MV-4-11 (cell line): ENCODE results near the gene RIC8A.
"Not testable (repeated sequence)": the region's sequence is repeated elsewhere in the genome, so short reads cannot be mapped to it uniquely, and the experiment has no call there.

Experiments used
- DNase-seq: peaks from one replicate; lab custom pipeline; 2025; lab: John Stamatoyannopoulos, UW

The RIC8A gene

DNA sequence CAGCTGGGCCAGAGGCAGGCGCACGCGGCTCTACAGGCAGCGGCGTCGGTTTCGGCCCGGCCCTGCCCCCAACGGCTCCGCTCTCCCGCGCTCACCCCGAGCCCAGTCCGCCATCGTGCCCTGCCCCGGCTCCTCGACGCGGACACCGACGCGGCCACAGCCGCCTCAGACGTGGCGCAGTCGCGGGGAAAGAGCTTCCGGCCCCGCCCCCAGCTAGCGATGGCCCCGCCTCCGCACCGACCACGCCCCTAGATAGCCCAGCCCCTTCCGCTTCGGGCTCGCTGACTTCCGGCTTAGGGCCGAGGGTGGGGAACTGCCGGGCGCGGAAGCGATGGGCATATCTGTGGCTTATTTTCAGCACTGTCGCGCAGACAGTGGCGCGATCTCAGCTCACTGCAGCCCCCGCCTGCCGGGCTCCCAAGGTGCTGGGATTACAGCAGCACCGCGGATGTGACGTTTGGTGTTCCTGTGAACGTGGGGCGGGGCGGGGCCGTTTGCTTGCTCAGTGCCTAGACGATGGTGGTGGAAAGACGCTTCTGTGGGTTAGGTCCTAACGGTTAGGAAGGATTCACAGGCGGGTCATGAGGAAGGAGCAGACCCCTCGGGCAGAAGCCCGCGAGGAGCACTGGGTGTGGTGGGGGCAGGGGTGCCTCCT is at the start of gene RIC8A, which contains the start of gene BET1L:
Gene RIC8A (plus strand): TSS at position 501 of the 655 bp plus-strand sequence. CDS start 1,147 bp downstream, outside the sequence.
Gene BET1L (minus strand): TSS at position 192 of the 655 bp plus-strand sequence. CDS start 78 bp downstream, at position 114.
- peak; percentile 99 for DNase-seq

DNA sequence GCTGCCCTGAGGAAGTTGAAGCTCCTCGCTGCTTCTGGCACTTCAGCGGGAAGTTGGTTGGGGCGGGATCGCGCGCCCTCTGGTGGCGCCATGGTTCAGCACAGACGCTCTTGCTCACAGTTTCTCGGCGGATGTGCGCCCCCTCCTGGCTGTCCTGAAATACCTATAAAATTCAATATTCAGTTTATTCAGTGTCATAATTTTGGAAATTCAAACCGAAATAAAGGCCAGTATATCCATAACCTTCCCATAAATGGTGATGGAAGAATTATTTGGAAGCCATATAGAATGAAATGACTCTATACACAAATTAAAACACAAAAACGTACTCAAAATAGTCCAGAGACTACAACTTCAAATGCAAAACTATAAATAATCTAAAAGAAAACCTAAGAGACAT is 27.3 kb upstream of the RIC8A start:
- DNase-seq, result not testable (repeated sequence)

DNA sequence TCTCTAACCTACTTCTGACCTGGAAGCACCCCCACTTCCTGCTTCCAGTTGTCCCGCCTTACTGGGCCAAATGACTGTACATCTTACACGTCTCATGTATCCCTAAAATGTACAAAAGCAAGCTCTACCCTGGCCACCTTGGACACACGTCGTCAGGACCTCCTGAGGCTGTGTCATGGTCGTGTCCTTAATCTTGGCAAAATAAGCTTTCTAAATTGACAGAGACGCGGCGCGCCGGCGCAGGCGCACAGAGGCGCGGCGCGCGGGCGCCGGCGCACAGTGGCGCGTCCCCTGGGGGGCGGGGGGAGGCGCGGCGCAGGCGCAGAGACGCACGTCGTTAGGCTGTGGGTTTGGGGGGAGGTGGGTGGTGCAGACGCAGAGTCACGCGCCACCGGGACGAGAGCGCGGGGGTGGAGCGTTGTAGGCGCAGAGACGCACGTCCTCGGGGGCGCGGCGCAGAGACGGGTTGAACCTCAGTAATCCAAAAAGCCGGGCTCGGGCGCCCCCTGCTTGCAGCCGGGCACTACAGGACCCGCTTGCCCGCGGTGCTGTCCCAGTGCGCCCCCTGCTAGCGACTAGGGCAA is 18.2 kb upstream of the RIC8A start:
- DNase-seq, result not testable (repeated sequence)

DNA sequence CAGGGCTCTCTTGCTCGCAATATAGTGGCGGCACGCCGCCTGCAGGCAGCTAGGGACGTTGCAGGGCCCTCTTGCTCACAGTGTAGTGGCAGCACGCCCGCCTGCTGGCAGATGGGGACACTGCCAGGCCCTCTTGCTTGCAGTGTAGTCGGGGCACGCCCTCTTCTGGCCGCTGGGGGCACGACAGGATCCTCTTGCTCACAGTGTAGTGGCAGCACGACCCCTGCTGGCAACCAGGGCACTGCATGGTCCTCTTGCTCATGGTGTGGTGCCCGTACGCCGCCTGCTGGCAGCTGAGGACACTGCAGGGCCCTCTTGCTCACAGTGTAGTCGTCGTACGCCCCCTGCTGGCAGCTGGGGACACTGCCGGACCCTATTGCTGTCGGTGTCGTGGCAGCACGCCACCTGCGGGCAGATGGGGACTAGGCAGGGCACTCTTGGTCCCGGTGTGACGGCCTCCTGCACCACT is 17.6 kb upstream of the RIC8A start:
- DNase-seq, result not testable (repeated sequence)

DNA sequence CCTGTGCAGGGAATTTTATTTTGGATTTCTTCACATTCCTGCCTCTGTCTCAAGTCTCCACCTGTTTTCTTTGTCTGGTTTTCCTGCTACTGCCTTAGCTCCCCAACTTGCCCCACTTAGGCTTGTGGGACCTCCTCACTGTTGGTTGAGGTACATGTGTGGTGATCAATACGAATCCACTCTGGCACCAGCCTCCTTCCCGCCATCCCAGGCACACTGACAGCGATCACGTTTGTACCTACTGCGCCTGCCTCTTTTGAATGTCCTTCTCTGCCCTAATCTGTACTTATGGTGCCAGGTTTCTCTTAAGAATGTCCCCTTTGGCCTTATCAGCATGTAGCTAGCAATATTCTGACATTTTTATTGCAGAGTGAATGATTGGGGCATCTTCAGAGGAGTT is 17.0 kb upstream of the RIC8A start:
- DNase-seq, result not testable (repeated sequence)

DNA sequence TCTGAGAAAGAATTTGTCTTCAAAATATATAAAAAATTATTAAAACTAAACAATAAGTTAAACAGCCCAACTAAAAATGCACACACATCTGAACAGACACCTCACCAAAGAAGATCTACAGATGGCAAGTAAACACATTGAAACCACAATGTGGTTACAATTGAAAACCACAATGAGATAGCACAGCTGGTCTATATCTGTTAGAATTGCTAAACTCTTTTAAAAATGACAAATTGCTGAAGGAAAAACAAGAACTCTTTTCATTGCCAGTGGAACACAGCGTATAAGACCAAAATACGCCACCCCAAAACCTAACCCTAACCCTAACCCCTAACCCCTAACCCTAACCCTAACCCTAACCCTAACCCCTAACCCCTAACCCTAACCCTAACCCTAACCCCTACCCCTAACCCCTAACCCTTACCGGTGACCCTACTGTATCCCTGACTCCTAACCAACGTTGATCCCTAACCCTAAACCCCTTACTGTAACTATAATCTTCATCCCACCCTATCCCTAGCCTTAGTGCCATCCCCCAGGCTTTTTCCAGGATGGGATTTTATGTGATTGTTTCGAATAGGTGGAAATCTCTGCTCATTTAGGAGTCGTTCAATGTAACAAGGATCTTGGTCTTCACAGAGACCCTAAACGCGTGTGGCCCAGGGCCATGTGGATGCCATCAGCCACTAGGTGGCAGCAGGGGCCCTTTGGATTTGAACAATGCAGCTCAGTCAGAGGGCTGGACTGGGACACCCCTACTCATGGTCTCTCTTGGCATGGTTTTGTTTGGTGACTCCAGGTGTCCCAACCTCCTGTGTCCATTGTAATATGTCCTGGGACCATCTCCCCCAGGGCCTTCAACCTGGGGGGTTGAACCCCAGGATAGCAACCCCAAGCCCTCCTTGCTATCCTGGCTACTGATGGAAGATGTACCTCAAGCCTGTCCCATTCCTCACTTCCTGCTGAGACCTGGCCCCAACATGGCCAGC is 15.7 kb upstream of the RIC8A start:
- not testable (repeated sequence) for DNase-seq

DNA sequence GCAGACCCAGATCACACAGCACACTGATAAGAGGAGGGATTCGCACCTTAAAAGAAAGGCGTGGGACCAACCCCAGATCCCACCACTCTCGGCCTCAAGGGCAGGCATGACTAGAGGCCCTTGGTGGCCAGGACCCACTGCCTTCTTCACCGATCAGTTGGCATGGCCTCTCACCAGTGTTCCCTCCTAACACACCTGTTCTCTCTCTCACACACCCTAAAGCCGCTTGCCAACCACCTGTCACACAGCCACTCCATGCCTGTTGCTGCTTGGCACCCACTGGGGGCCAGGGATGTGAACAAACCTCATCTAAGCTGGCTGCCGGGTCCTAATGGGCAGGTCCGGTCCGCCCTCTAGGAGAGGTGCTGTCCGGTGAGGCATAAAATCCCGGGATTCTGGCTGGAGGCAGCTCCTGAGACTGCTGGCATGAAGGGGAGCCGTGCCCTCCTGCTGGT is 14.8 kb upstream of the RIC8A start, which contains the start of gene SCGB1C1:
Gene SCGB1C1 (plus strand): TSS at position 405 of the 455 bp plus-strand sequence. CDS start 22 bp downstream, at position 427.
- not testable (repeated sequence) for DNase-seq

DNA sequence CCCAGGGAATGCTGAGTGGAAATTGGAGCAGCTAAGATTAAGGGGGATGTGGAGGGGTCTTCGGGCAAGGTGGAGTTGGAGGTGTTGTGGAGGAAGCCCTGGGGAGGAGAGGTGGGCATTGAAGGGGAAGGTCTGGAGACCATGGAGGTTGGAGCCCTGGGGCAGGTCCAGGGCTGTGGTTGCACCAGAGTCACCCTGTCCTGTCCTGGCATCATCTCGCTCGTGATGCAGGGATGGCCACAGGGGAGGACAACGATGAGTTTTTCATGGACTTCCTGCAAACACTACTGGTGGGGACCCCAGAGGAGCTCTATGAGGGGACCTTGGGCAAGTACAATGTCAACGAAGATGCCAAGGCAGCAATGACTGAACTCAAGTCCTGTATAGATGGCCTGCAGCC is 14.0 kb upstream of the RIC8A start:
- DNase-seq, result not testable (repeated sequence)

DNA sequence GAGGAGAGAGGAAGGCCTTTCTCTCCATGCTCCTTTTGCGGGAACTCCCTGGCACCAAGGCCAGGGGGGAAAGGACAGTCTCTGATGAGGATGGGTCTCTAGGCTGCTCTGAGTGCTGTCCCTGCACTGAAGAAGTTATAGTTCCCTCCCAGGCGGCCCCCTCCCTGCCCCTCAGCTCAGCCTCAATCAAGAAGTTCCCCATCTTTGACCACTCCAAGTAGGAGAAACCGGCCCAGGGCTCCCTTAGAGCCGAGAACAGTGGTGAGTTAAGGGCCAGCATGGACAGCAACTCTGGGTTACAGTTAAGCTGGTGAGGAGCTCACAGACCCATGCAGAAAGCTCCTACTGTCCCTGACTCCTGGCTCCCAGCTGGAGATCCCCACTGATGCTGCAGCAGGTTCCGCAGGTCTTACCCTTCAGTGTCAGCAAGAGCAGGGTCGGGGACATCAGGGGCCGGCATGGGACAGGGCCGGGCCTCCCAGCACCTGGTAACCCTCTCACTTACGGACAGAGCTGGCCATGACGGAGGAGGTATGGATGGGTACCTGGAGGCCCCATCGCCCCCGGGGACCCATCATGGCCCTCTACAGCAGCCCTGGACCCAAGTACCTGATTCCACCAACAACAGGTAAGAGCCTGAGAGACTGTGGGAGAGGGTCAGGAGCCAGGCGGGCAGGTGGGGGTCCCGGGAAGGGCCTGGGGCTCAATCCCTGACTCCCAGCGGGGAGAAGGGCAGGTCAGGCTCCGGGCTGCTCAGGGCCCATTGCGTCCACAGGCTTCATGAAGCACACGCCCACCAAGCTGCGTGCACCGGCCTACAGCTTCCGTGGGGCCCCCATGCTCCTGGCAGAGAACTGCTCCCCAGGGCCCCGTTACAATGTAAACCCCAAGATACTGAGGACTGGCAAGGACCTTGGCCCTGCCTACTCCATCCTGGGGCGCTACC is 10.4 kb upstream of the RIC8A start:
- DNase-seq, result no peak

DNA sequence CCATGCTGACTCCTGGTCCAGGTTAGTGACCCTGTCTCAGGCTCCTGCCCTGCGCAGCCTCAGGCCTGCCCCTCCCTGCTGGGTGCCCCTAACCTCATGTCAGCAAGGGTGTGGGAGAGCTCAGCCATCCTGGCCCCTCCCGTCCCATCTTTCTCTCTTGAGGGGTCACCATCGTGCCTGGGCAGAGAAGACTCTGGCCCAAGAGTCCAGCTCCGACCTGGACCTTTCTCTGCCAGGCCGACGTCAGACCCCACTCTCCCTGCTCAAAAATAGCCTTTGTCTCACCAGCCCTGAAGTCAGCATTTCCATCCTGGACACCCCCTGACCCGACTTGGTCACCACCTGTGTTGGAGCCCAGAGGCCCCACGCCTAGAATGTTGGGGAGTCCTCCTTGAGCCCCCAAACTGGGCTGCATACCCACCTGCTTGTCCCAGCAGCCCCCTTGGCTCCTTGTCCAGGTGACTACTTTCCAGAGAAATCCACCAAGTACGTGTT is 9.7 kb upstream of the RIC8A start:
- DNase-seq, result no peak

DNA sequence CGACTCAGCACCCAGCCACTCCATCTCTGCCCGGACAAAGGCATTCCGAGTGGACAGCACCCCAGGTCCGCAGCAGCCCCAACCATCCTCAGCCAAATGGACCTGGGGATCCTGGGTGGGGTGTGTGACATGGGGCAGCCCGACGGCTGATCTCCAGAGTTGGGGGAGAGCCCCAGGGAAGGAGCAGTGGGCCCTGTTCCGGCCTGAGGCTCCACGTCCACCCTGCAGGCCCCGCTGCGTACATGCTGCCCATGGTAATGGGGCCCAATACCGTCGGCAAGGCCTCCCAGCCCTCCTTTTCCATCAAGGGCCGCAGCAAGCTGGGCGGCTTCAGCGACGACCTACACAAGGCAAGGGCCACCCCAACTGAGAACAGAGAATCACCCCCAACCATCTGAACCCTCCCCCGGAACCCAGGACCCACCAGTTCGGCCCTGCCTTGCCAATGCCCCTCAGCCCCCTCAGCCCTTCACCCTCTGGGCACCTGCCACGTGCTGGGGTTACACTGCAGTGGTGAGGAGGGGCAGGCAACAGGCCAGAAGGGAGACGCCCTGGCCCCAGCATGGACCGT is 9.2 kb upstream of the RIC8A start:
- no peak for DNase-seq

DNA sequence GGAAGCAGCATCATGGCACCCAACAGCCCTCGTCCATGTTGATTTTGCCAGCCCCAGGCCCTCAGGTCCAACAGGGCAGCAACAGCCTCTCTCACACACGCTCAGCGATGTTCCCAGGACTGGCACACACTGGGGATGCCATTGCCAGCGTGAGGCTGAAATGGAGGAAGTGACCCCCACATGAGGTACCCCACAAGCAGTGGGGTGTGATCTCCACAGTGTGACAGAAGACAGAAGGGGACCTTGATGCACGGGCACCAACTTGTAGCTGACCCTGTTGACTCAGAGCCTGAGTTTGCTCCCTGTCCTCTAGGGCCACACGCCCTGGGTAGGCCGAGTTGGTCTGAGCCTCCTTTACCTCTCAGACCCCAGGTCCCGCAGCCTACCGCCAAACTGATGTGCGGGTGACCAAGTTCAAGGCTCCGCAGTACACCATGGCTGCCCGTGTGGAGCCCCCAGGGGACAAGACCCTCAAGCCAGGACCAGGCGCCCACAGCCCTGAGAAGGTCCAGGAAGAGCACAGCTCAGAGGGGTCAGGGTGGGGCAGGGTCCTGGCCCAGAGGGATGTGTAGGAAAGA is 8.4 kb upstream of the RIC8A start:
- no peak for DNase-seq

DNA sequence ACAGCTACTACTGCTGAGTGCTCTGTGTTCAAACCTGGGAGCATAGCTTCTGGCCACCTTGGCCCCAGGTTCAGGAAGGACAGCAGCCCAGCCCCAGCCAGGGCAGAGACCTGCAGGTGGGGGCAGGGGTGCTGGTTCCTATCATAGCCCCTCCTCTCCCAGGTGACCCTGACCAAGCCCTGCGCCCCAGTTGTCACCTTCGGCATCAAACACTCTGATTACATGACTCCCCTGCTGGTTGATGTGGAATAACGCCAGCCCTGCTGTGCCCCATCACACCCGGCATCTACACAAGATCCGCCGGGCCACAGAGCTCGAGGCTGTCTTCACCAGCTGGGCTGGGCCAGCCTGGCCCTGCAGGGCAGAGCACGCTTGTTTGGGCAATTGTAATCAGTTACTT is 7.7 kb upstream of the RIC8A start:
- no peak for DNase-seq

DNA sequence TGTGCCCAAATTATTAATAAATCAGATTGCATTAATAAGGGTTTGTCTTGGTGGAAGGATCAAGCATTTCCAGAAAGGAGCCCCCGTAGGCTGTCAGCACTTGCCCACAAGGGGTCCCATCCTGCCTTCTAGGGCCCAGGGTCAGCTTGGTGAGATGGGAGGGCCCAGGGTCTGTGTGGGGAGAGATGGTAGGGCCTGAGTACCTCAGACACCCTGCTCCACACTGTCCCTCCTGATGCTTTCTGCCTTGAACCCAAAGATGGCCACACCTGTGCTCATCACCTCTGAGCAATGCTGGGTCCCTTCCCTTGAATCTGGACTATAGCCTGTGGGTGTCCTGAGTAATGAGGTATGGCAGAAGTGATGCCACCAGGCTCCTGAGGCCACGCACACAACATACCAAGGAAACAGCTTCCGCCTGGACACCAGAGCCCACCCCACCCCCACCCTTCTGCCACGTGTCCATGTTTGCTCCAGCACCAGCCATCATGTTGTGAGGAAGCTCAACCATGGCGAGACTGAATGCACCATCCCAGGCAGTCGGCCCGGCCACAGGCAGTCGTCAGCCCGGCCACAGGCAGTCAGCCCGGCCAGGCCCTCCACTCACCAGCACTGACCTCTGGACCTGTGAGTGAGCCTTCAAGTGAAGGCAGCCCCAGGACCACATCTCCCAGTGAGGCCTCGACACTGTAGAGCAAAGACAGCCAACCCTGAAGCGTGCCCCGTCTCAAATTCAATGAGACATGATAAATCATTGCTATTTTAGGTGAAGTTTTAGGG is 7.1 kb upstream of the RIC8A start:
- no peak for DNase-seq

DNA sequence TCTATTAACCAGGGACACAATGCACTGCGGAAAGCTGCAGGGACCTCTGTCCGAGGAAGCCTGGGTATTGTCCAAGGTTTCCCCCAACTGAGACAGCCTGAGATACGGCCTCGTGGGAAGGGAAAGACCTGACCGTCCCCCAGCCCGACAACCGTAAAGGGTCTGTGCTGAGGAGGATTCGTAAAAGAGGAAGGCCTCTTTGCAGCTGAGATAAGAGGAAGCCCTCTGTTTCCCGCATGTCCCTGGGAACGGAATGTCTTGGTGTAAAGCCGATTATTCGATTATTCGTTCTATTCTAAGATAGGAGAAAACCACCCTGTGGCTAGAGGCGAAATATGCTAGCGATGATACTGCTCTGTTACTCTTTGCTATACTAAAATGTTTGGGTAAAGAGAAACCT is 5.5 kb upstream of the RIC8A start:
- DNase-seq, result peak; percentile 24

DNA sequence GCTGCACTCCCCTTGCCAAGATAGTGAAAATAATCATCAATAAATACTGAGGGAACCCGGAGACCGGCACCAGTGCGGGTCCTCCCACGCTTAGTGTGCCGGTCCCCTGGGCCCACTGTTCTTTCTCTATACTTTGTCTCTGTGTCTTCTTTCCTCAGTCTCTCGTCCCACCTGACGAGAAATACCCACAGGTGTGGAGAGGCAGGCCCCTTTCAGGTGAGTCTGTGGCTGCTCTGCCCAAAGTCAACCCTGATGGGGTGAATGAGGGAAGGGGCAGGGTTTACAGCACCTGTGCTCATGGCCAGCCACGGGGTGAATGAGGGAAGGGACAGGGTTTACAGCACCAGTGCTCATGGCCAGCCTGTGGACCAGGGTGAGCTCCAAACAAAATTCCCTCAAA is 5.0 kb upstream of the RIC8A start:
- DNase-seq, result no peak

DNA sequence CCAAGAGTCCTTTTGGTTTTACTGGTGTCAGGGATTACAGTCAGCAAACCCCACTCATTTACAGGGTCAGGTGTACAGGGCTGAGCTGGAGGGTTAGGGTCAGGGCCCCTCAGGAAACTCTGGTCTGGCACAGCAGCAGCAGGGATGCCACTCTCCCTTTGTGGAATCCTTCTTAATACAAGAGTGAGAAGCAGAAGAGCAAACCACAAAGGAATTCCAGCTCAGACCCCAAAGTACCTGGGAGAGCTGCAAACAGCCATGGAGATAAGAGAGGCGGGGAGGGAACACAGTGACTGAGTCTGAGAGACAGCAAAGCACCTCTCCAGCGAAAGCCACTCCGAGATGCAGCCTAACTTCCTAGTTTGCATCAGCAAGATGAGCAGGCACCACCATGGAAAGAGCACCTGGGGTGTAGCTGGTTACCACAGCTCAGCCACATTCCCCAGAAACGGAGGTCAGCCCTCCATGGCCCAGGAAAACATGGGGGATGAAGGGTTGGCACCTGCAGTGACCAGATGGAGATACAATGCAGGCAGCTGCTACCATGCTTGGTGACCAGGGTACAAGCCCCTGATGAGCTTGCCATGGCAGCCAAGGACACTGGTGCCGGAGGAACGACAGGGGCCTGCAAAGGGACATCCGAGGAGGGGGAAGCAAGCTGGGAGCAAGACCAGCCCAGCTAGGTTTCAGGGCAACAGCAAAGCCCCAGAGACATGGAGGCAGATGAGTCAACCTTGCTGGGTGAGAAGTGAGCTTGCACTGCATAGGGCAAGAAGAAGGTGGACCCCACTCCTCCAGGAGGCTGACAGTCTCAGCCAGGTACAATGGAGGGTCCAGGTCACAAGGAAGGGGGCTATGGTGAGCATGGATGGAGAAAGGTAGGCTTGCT is 4.2 kb upstream of the RIC8A start:
- no peak for DNase-seq

DNA sequence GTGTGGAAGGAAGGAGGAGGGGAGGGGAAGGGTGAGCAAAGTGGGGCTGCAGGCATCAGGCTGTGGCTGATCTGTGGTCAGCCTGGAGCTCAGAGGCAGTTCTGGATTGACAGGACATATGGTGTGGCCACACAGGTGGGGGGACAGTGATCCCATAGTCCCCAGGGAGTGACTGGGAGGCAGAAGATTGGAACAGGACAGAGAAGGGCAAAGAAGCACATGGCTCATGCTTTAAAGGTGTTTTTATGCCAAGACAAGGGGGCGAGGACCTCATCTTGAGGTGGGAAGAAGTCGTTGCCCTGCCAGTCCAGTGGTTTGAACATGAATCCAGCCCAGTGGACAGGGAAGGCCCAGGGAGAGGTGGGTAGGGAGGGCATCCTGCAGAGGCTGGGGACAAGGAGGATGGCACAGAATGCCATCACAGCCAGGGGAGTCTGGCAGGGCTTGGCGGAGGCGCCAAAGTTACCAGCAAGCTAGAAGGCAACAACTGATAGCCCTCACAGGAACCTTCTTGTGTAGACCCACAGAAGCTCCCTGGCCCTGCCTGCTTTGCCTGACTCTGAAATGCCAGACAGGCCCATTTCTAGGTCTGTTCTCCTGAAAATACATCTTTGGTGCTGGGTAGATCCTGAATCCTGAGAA is 3.4 kb upstream of the RIC8A start:
- no peak for DNase-seq
